Colonic mucosa (tissue), 4 donors: ENCODE data around the gene LRRTM3. TPM values are rescaled to one million over a fixed set of nuclear protein-coding genes. Genes with fewer than 3 reads are reported as not detected.
A peak's percentile ranks its signal among the peaks of the same experiment; 100 is the strongest.

Experiments
- DNase-seq: peaks from one replicate; pipeline ENCODE4 v3.0.0-alpha.2; 2020
- H3K27ac ChIP-seq: fragments of 200-600 bp; one replicate; pipeline ENCODE4 v1.8.0; 2021
- H3K27me3 ChIP-seq: fragments of 200-600 bp; one replicate; pipeline ENCODE4 v1.8.0; 2021
- H3K36me3 ChIP-seq: fragments of 200-600 bp; one replicate; pipeline ENCODE4 v1.8.0; 2021
- H3K4me1 ChIP-seq: fragments of 200-600 bp; one replicate; pipeline ENCODE4 v1.8.0; 2021; ENCODE audit warnings: mild to moderate bottlenecking
- H3K4me3 ChIP-seq: fragments of 200-600 bp; one replicate; pipeline ENCODE4 v1.8.0; 2021
- H3K9ac ChIP-seq, 2 donors: one replicate each; pipeline ENCODE4 v1.7.0; 2013; ENCODE audit warnings: control low read depth in 2 of 2, low read depth in 2 of 2, low read length in 2 of 2
- H3K9me3 ChIP-seq: fragments of 200-600 bp; one replicate; pipeline ENCODE4 v1.8.0; 2021
- CTCF ChIP-seq: fragments of 200-600 bp; IDR thresholded peaks from one replicate; pipeline ENCODE4 v1.8.0; 2022; ENCODE audit warnings: antibody characterized with exemption, mild to moderate bottlenecking
- intact Hi-C: fragments of 100-400 bp; cut with DNase I; formaldehyde crosslinking; loops from one replicate; pipeline ENCODE4 v1.14.1; 2022
- total RNA-seq, 2 donors: library from RNA; stranded (reverse); fragmentation: NEBNext Ultra II Directional in 1 of 2; extraction: Animal tissue kit (Norgen Biotek cat#: 25700) in 1 of 2; gene quantifications; one replicate each; pipeline ENCODE4 v1.2.1, GENCODE V29; 2021
- donor health status: healthy.
- donor health status: DM: no; HTN: no; CAD: no.
- donor health status: DM: no; HTN: no; CAD: no.

LRRTM3 gene
- total RNA-seq = not detected

GRCh38 chr10:66925896-66926715 is at the start of gene LRRTM3:
Gene LRRTM3, plus strand, starts transcription at chr10:66926036.
- intact Hi-C loops = loop anchor here (5.0 kb wide), 1 partner anchor 339 kb away; no protein-coding TSS in a partner anchor
- Histone ChIP-seq H3K9me3 (no peaks in the 10 kb centered on the region), H3K4me1 (no peaks in the 10 kb centered on the region), H3K27ac (no peak within 1 kb of the TSS), H3K36me3 (no peaks in the 10 kb centered on the region), H3K9ac (no peak within 1 kb of the TSS), H3K4me3 (no peak within 1 kb of the TSS), H3K27me3 (peaks cover 14% of the 10 kb centered on the region)
- peak; percentile 37 for DNase-seq
- TF ChIP-seq CTCF = peak; percentile 50

GRCh38 chr10:66877361-66877760 is 48.5 kb upstream of the LRRTM3 start:
- peak overlapping the region; percentile 20 for H3K27ac ChIP-seq
- DNase-seq = no peak

DNA sequence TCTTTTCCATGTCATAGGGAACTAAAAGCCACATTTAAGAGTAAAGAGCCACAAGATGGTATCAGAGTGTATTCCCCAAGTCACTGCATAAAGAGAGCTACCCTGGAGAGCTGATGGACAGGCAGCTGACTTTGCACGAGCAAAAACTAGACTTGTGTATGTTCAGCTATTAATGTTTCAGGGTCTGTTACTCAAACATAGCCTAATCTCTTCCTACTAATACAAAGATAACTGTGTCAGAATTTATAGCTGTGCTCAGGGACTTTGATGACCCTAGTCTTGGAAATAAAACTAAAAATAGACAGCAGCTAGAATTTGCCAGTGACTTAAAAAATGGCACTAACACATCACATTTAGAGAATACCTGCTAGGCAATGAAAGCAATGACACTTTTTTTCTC is 45.5 kb upstream of the LRRTM3 start:
- Histone ChIP-seq H3K27me3 (no peaks in the 10 kb centered on the region), H3K4me3 (no peak overlapping the region), H3K9ac (no peak overlapping the region), H3K27ac (no peak overlapping the region), H3K36me3 (no peaks in the 10 kb centered on the region), H3K9me3 (no peaks in the 10 kb centered on the region), H3K4me1 (no peaks in the 10 kb centered on the region)
- no peak for TF ChIP-seq CTCF
- DNase-seq = no peak
- intact Hi-C loops = no loop called here

More at GRCh38 chr10:66877361-66877760, 48.5 kb upstream of the LRRTM3 start:
- no peaks in the 10 kb centered on the region for H3K36me3 ChIP-seq
- H3K9ac ChIP-seq = no peak overlapping the region
- H3K27me3 ChIP-seq = no peaks in the 10 kb centered on the region
- intact Hi-C loops = no loop called here
- no peak overlapping the region for H3K4me3 ChIP-seq
- H3K4me1 ChIP-seq = no peaks in the 10 kb centered on the region
- no peak for TF ChIP-seq CTCF
- no peaks in the 10 kb centered on the region for H3K9me3 ChIP-seq

DNA sequence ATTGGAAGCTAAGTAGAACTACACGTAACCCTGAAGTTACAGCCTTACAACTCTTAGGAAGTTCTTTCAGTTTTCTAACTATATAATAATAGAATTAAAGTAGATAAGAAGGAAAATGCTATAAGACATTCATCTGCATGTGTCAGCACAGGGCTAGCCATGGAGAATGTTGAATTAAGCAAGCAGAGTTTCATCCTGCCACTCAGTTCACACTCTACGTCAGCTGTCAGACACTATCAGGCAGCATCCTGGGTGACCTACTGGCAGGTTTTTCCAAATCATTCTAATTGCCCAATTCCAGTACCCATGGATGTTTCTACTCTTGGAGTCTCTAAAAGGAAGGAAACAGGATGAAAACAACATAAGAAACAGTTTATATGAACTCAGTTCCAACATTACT is 45.0 kb upstream of the LRRTM3 start:
- H3K4me3 ChIP-seq = no peak overlapping the region
- H3K4me1 ChIP-seq = no peaks in the 10 kb centered on the region
- H3K9ac ChIP-seq = no peak overlapping the region
- intact Hi-C loops = no loop called here
- no peaks in the 10 kb centered on the region for H3K27me3 ChIP-seq
- no peak for DNase-seq
- no peaks in the 10 kb centered on the region for H3K36me3 ChIP-seq
- no peaks in the 10 kb centered on the region for H3K9me3 ChIP-seq
- no peak overlapping the region for H3K27ac ChIP-seq
- TF ChIP-seq CTCF = no peak

DNA sequence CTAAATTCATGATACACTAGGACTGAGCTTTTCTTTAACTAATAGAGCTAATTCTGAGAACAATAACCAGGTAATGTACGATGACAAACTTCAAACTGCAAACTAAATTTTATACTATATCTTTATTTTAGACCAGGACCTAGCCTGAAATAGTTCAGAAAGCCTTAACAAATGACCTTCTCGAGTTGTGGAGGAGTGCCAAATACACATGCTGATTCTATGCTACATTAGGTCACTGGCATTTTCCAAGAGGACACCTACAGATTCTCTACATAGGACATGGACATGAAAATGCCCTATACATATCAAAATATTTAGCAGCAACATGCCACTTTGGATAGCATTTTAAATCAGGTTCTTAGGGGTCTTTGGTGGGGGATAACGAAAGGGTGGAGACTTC is 44.0 kb upstream of the LRRTM3 start:
- Histone ChIP-seq H3K36me3 (no peaks in the 10 kb centered on the region), H3K27ac (no peak overlapping the region), H3K27me3 (no peaks in the 10 kb centered on the region), H3K4me3 (no peak overlapping the region), H3K9me3 (no peaks in the 10 kb centered on the region), H3K9ac (no peak overlapping the region), H3K4me1 (no peaks in the 10 kb centered on the region)
- no peak for DNase-seq
- TF ChIP-seq CTCF = no peak
- intact Hi-C loops = no loop called here
